GM10266 (cell line): ENCODE results near the gene TRIM62.
"Not testable (repeated sequence)": the region's sequence is repeated elsewhere in the genome, so short reads cannot be mapped to it uniquely, and the experiment has no call there.

Source experiments
- DNase-seq: peaks from one replicate; pipeline ENCODE4 v3.0.0; 2012; ENCODE audit errors: extremely low spot score
- TF ChIP-seq, protein P1 (sequence below): IDR thresholded peaks from 2 replicates; pipeline ENCODE4 v1.5.1; 2012; ENCODE audit warnings: mild to moderate bottlenecking, low read depth; ENCODE audit not compliant: control insufficient read depth, insufficient read depth; ENCODE audit errors: missing control alignments

The TRIM62 gene

GRCh38 chr1:33143698-33144097 lies 38.1 kb downstream of the TRIM62 start:
- TF ChIP-seq, protein P1, sequence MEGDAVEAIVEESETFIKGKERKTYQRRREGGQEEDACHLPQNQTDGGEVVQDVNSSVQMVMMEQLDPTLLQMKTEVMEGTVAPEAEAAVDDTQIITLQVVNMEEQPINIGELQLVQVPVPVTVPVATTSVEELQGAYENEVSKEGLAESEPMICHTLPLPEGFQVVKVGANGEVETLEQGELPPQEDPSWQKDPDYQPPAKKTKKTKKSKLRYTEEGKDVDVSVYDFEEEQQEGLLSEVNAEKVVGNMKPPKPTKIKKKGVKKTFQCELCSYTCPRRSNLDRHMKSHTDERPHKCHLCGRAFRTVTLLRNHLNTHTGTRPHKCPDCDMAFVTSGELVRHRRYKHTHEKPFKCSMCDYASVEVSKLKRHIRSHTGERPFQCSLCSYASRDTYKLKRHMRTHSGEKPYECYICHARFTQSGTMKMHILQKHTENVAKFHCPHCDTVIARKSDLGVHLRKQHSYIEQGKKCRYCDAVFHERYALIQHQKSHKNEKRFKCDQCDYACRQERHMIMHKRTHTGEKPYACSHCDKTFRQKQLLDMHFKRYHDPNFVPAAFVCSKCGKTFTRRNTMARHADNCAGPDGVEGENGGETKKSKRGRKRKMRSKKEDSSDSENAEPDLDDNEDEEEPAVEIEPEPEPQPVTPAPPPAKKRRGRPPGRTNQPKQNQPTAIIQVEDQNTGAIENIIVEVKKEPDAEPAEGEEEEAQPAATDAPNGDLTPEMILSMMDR = no peak
- DNase-seq = no peak

GRCh38 chr1:33143176-33143575 lies 38.7 kb downstream of the TRIM62 start:
- TF ChIP-seq, protein P1 = no peak
- DNase-seq = no peak

GRCh38 chr1:33142483-33143064 lies 39.3 kb downstream of the TRIM62 start:
- DNase-seq = no peak
- TF ChIP-seq, protein P1 = no peak

GRCh38 chr1:33141781-33142180 lies 40.1 kb downstream of the TRIM62 start:
- no peak for DNase-seq
- TF ChIP-seq, protein P1 = no peak

- no peak for DNase-seq
- TF ChIP-seq, protein P1 = no peak
Measured at GRCh38 chr1:33141216-33141615, 40.6 kb downstream of the TRIM62 start.

GRCh38 chr1:33140153-33141149 lies 41.4 kb downstream of the TRIM62 start:
- no peak for DNase-seq
- TF ChIP-seq, protein P1 = no peak

DNA sequence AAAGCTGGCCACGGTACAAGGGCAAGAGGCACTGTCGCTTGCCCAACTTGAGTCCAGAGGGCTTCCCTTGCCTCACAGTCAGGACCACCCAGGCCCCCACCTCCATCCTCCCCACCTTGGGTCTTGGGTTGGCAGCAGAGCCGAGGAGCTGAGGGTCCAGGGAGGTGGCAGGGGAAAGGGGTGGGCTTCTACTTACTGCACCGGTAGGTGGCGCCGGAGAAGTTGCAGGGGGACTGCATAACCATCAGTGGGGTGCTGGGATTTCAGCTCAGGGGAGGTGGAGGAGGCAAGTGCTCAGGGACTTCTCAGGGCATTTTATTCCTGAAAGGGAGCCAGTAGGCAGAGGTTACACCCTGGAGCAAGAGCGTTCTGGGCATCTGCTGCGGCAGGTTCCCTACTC lies 44.0 kb downstream of the TRIM62 start:
- no peak for DNase-seq

GRCh38 chr1:33136041-33136440 lies 45.8 kb downstream of the TRIM62 start:
- DNase-seq = not testable (repeated sequence)

More for the DNA sequence above, 44.0 kb downstream of the TRIM62 start:
- TF ChIP-seq, protein P1 = peak; percentile 47
